RWPE1 (cell line): ENCODE measurements around the gene KRT83.
A peak's percentile ranks its signal among the peaks of the same experiment; 100 is the strongest.

Experiments
- CTCF ChIA-PET: fragments of 350-600 bp; sonication (Branson Sonifier 250); formaldehyde crosslinking; extraction: SDS; loops from one replicate; lab custom pipeline; 2021; lab: Yijun Ruan, JAX
- POLR2A ChIA-PET: fragments of 400-600 bp; formaldehyde crosslinking; extraction: SDS; loops from one replicate; lab custom pipeline; 2020; ENCODE audit warnings: antibody characterized with exemption; ENCODE audit not compliant: low non-redundant PET; lab: Yijun Ruan, JAX
- DNase-seq: peaks from one replicate; pipeline ENCODE4 v3.0.0; 2012; ENCODE audit warnings: low spot score
- H3K27ac ChIP-seq: fragments of 450-650 bp; 2 replicates; pipeline ENCODE4 v1.5.1; 2017
- CTCF ChIP-seq: fragments of 450-650 bp; conservative IDR thresholded peaks from 2 replicates; pipeline ENCODE4 v1.5.1; 2017; ENCODE audit warnings: low read depth, mild to moderate bottlenecking

KRT83 gene

GRCh38 chr12:52284562-52285171 is 36.5 kb downstream of the KRT83 start:
- no peak for TF ChIP-seq CTCF
- CTCF ChIA-PET, result interaction anchor here (0.6 to 1.2 kb wide), 2 partner anchors 43 to 597 kb away, joined by 3 to 4 read pairs; no protein-coding TSS in a partner anchor
- no peak overlapping the region; the same call in 1 of the 2 replicates for H3K27ac ChIP-seq
- POLR2A ChIA-PET, result no interaction called here
- no peak for DNase-seq

- ChIA-PET CTCF (interaction anchor here (0.6 to 3.5 kb wide), 6 partner anchors 11 to 125 kb away, joined by 3 to 16 read pairs (median 4); no protein-coding TSS in a partner anchor), POLR2A (interaction anchor here (1.8 kb wide), 1 partner anchor 134 kb away, joined by 5 read pairs; no protein-coding TSS in a partner anchor)
- DNase-seq, result peak; percentile 96
- TF ChIP-seq CTCF, result no peak
- H3K27ac ChIP-seq, result peak overlapping the region; percentile 98
Observed at GRCh38 chr12:52280796-52281560, 40.2 kb downstream of the KRT83 start.

DNA sequence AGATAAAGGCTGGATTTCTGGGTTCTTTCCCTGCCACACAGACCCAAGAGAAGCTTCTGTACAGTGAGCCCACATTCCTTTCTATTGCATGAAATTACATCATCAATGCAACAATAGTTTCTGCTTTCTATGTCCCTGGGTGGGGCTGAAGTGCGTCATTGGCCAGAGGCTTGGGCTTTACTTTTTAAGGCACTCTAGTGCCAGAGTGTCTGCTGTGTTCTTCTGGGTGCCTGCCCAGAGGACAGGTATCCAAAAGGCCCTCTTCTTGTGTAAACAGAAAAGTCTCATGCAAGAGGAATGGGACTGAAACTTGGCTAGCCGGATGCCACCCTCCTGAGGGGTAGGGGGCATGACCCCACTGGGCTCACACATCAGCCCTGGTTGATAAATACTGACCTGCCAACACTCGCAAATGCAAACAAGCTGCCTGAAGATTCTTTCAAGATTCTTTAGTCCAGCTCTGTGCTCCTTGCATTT is 40.8 kb downstream of the KRT83 start:
- H3K27ac ChIP-seq, result peak overlapping the region; percentile 98
- DNase-seq, result peak; percentile 93
- POLR2A ChIA-PET, result interaction anchor here (1.8 kb wide), 1 partner anchor 133 kb away, joined by 5 read pairs; no protein-coding TSS in a partner anchor
- CTCF ChIA-PET, result interaction anchor here (0.6 to 3.5 kb wide), 7 partner anchors 10 to 124 kb away, joined by 3 to 16 read pairs (median 4); no protein-coding TSS in a partner anchor
- TF ChIP-seq CTCF, result no peak

DNA sequence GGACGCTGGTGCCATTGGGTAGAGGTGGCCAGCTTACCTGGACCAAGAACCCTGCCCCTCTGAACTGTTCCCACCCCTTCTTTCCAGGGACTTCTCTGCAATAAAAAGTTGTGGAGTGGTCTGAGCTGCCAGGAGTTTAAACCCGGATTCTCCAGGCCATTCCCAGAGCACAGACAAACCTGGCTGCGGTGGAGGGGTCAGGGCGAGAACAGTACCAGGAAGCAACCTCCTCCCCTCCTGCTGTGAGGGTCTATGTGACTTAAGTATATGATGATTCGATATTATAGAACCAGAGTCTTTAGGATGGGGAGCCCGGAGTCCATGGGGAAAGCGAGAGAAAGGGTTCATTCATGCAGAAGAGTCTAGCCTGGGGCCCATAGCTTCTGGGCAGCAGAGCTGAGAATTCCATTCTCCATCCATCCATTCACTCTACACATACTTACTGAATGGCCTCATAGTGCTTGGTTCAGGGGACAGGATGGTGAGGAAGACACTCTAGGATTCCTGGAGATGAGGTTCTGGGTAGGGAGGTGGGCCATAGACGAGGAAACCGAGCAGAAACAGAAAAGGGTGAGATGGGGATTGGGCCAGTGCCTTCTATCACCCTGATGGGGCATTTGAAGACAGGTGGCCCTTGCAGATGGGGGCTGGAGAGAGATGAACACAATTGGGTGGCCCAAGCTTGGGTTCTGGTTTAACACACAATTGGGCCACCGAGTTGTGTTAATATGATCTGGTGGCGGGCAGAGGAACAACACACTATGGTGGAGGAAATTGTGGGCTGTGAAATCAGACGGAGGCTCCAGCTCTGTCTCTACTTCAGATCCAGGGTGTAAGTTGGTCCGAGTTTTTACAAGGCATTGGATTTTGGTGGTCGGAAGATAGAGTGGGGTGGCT is 41.5 kb downstream of the KRT83 start:
- no peak for DNase-seq
- CTCF ChIA-PET, result interaction anchor here (0.6 to 3.5 kb wide), 25 partner anchors 10 to 591 kb away, joined by 3 to 16 read pairs (median 4); no protein-coding TSS in a partner anchor
- TF ChIP-seq CTCF, result no peak
- POLR2A ChIA-PET, result interaction anchor here (1.8 kb wide), 1 partner anchor 132 kb away, joined by 5 read pairs; no protein-coding TSS in a partner anchor
- H3K27ac ChIP-seq, result peak overlapping the region; percentile 98

DNA sequence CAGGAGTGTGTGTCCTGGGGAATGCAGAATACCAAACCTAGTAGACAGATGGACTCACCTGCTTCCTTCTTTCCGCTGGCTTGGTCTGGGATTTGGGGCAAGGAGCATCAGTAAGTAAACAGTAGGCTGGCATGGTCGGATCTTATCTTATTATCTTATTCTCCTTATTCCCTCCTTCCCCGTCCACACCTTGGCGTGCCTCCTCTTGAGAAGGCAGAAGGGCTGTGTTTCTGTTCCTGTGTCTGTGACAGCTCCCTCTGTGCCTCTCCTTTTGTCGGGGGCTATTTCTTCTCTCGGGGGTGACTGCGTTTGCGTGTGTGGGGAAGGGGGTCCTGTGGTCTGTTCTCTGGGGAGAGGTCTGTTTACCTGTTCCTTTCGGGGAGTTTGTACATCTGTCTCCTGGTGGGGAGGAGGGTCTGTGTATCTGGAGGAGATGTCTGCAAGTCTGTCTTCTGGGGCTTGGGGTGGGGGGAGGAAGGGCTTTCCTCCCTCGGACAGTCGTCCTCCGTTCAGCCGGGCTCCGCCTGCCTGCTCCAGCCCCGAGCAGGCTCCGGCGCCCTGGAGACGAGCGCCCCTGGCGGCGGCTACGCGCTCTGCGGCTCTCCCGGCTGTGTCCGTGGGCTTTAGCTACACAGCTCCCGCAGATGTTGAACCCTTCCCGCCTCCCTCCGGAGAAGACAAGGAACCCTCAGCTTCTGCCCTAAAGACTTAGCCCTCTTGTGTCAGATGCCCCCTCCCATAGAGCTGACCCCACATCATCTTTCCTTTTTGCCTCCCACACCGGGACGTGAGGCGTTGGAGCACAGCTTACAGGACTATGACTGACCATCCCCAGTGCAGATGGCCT is 42.4 kb downstream of the KRT83 start:
- DNase-seq, result peak; percentile 82
- CTCF ChIA-PET, result interaction anchor here (0.6 to 3.5 kb wide), 34 partner anchors 9 to 1267 kb away, joined by 3 to 16 read pairs (median 4); partner anchors contain the start of gene KRT83
- H3K27ac ChIP-seq, result peak overlapping the region; percentile 98
- peak; percentile 91 for TF ChIP-seq CTCF
- POLR2A ChIA-PET, result interaction anchor here (1.8 kb wide), 1 partner anchor 131 kb away, joined by 5 read pairs; no protein-coding TSS in a partner anchor
